IMR-90 (cell line): ENCODE measurements around the gene FBXW8. TPM values are rescaled to one million over a fixed set of nuclear protein-coding genes. Genes with fewer than 3 reads are reported as not detected.

Experiments used
- ATAC-seq: fragments of 200-7000 bp; cut with Tn5 transposase; 2 replicates; pipeline ENCODE4 v1.9.1; 2020; ENCODE audit warnings: low read depth, mild to moderate bottlenecking, moderate library complexity
- BruUV-seq: library from RNA; stranded (reverse); fragments of 400-500 nt; replicated peaks from 2 replicates; lab custom pipeline; 2021; lab: Mats Ljungman, UMichigan
- CTCF ChIA-PET: fragments of 300-600 bp; formaldehyde crosslinking; extraction: SDS; loops from one replicate; lab custom pipeline; 2021; ENCODE audit warnings: antibody characterized with exemption; lab: Yijun Ruan, JAX
- POLR2A ChIA-PET: fragments of 300-600 bp; sonication (Branson Sonifier 250); formaldehyde crosslinking; loops from one replicate; lab custom pipeline; 2022; ENCODE audit warnings: antibody characterized with exemption; ENCODE audit not compliant: unreplicated experiment; lab: Charles Lee
- DNase-seq: peaks from one replicate; pipeline ENCODE4 v3.0.0; 2013
- H2AFZ ChIP-seq: replicated peaks from 2 replicates; pipeline ENCODE3; 2013; ENCODE audit warnings: low read length, mild to moderate bottlenecking; ENCODE audit not compliant: poor library complexity
- H2AK5ac ChIP-seq: 2 replicates; pipeline ENCODE4 v1.6.1; 2013; ENCODE audit warnings: low read depth, low read length, inconsistent platforms
- H2AK9ac ChIP-seq: replicated peaks from 2 replicates; pipeline ENCODE3; 2013; ENCODE audit warnings: mild to moderate bottlenecking, low read depth, low read length, moderate library complexity; ENCODE audit not compliant: poor library complexity
- H2BK120ac ChIP-seq: 2 replicates; pipeline ENCODE4 v1.6.1; 2013; ENCODE audit warnings: low read depth, low read length, inconsistent platforms
- H2BK15ac ChIP-seq: 3 replicates; pipeline ENCODE4 v1.6.1; 2013; ENCODE audit warnings: low read depth, low read length, inconsistent platforms
- H2BK20ac ChIP-seq: 2 replicates; pipeline ENCODE4 v1.6.1; 2013; ENCODE audit warnings: low read depth, mild to moderate bottlenecking, inconsistent platforms, low read length, moderate library complexity
- H2BK5ac ChIP-seq: 2 replicates; pipeline ENCODE4 v1.6.1; 2013; ENCODE audit warnings: mild to moderate bottlenecking, low read depth, low read length, inconsistent platforms; ENCODE audit not compliant: poor library complexity, severe bottlenecking
- H3K14ac ChIP-seq: replicated peaks from 2 replicates; pipeline ENCODE4 v1.6.1; 2013; ENCODE audit warnings: low read depth, low read length, inconsistent platforms
- H3K18ac ChIP-seq: 2 replicates; pipeline ENCODE4 v1.6.1; 2013; ENCODE audit warnings: low read depth, low read length, control low read depth
- H3K23ac ChIP-seq: 2 replicates; pipeline ENCODE4 v1.6.1; 2013; ENCODE audit warnings: low read depth, low read length, inconsistent platforms
- H3K27ac ChIP-seq: 2 replicates; pipeline ENCODE4 v1.5.1; 2013; ENCODE audit warnings: mild to moderate bottlenecking, control low read depth, low read length; ENCODE audit not compliant: insufficient read depth
- H3K27me3 ChIP-seq: 2 replicates; pipeline ENCODE4 v1.6.1; 2013; ENCODE audit warnings: low read length; ENCODE audit not compliant: control insufficient read depth, insufficient read depth
- H3K36me3 ChIP-seq: 2 replicates; pipeline ENCODE4 v1.6.1; 2013; ENCODE audit warnings: low read length, mixed read lengths; ENCODE audit not compliant: control insufficient read depth, insufficient read depth
- H3K4ac ChIP-seq: 2 replicates; pipeline ENCODE4 v1.6.1; 2013; ENCODE audit warnings: low read depth, low read length, inconsistent platforms
- H3K4me1 ChIP-seq: 2 replicates; pipeline ENCODE4 v1.6.1; 2013; ENCODE audit warnings: low read length, mixed read lengths; ENCODE audit not compliant: control insufficient read depth, insufficient read depth
- H3K4me2 ChIP-seq: 2 replicates; pipeline ENCODE4 v1.6.1; 2013; ENCODE audit warnings: low read depth, mild to moderate bottlenecking, control low read depth, low read length, moderate library complexity
- H3K4me3 ChIP-seq: 2 replicates; pipeline ENCODE4 v1.5.1; 2013; ENCODE audit warnings: low read depth, mild to moderate bottlenecking, control low read depth, low read length, moderate library complexity; ENCODE audit not compliant: insufficient read depth
- H3K56ac ChIP-seq: 2 replicates; pipeline ENCODE4 v1.6.1; 2013; ENCODE audit warnings: low read length, inconsistent platforms; ENCODE audit not compliant: insufficient read depth; ENCODE audit errors: extremely low read depth
- H3K79me1 ChIP-seq, 2 experiments: 2 replicates each; pipeline ENCODE4 v1.6.1; 2013; ENCODE audit warnings: low read length in 2 of 2, inconsistent platforms in 1 of 2, low read depth in 1 of 2
- H3K9ac ChIP-seq: 2 replicates; pipeline ENCODE4 v1.6.1; 2013; ENCODE audit warnings: low read depth, low read length, control low read depth
- H3K9me1 ChIP-seq: 2 replicates; pipeline ENCODE4 v1.6.1; 2013; ENCODE audit warnings: low read length, inconsistent platforms; ENCODE audit not compliant: insufficient read depth
- H3K9me3 ChIP-seq: 2 replicates; pipeline ENCODE4 v1.6.1; 2013; ENCODE audit warnings: low read length; ENCODE audit not compliant: control insufficient read depth, insufficient read depth
- H4K20me1 ChIP-seq: 2 replicates; pipeline ENCODE4 v1.6.1; 2013; ENCODE audit warnings: low read length, inconsistent platforms; ENCODE audit not compliant: insufficient read depth
- H4K5ac ChIP-seq: 2 replicates; pipeline ENCODE4 v1.6.1; 2013; ENCODE audit warnings: mild to moderate bottlenecking, low read depth, low read length, control low read depth
- H4K8ac ChIP-seq, 2 experiments: 2 replicates each; pipeline ENCODE4 v1.6.1; 2013; ENCODE audit warnings: low read depth in 2 of 2, low read length in 2 of 2, control low read depth in 1 of 2, inconsistent platforms in 1 of 2
- H4K91ac ChIP-seq: 2 replicates; pipeline ENCODE4 v1.6.1; 2013; ENCODE audit warnings: low read depth, low read length, inconsistent platforms; ENCODE audit not compliant: insufficient read depth
- BHLHE40 ChIP-seq: fragments of 150-350 bp; IDR thresholded peaks from 2 replicates; pipeline ENCODE4 v1.6.1; 2016; ENCODE audit warnings: mild to moderate bottlenecking, low read depth, low read length
- CEBPB ChIP-seq: IDR thresholded peaks from 2 replicates; pipeline ENCODE4 v1.6.1; 2012; ENCODE audit warnings: low read depth, low read length, improper control_type of control experiment
- CHD1 ChIP-seq: IDR thresholded peaks from 2 replicates; pipeline ENCODE4 v1.6.1; 2012; ENCODE audit warnings: low read depth, low read length, improper control_type of control experiment
- MAFK ChIP-seq: IDR thresholded peaks from 2 replicates; pipeline ENCODE4 v1.6.1; 2012; ENCODE audit warnings: low read depth, low read length, improper control_type of control experiment
- MAZ ChIP-seq: IDR thresholded peaks from 2 replicates; pipeline ENCODE4 v1.6.1; 2012; ENCODE audit warnings: low read depth, mild to moderate bottlenecking, low read length, improper control_type of control experiment, moderate library complexity, borderline replicate concordance
- MXI1 ChIP-seq: IDR thresholded peaks from 2 replicates; pipeline ENCODE4 v1.6.1; 2012; ENCODE audit warnings: low read depth, mild to moderate bottlenecking, low read length, moderate library complexity, borderline replicate concordance
- NFE2L2 ChIP-seq: fragments of 150-350 bp; IDR thresholded peaks from 2 replicates; pipeline ENCODE4 v1.6.1; 2016; ENCODE audit warnings: low read depth, mild to moderate bottlenecking, low read length
- POLR2A ChIP-seq: IDR thresholded peaks from 2 replicates; pipeline ENCODE4 v1.6.1; 2012; ENCODE audit warnings: mild to moderate bottlenecking, low read depth, low read length
- RAD21 ChIP-seq: IDR thresholded peaks from 2 replicates; pipeline ENCODE4 v1.6.1; 2012; ENCODE audit warnings: low read length, improper control_type of control experiment
- RCOR1 ChIP-seq: IDR thresholded peaks from 2 replicates; pipeline ENCODE4 v1.6.1; 2012; ENCODE audit warnings: mild to moderate bottlenecking, low read length, improper control_type of control experiment; ENCODE audit not compliant: insufficient replicate concordance
- RFX5 ChIP-seq: IDR thresholded peaks from 2 replicates; pipeline ENCODE4 v1.8.0; 2012; ENCODE audit warnings: low read depth, mild to moderate bottlenecking, low read length, moderate library complexity
- SMC3 ChIP-seq: fragments of 150-350 bp; IDR thresholded peaks from 2 replicates; pipeline ENCODE4 v1.6.1; 2016; ENCODE audit warnings: low read depth, mild to moderate bottlenecking, antibody characterized with exemption, low read length, moderate library complexity
- USF2 ChIP-seq: fragments of 150-350 bp; IDR thresholded peaks from 2 replicates; pipeline ENCODE4 v1.6.1; 2017; ENCODE audit warnings: mild to moderate bottlenecking, antibody characterized with exemption, low read length, low read depth
- WGBS, 2 experiments: methylation state at CpG; one replicate each; pipeline versions ENCODE4 v1.1.5 to v1.1.7; 2013; ENCODE audit warnings: missing lambda C conversion rate in 2 of 2; ENCODE audit not compliant: insufficient read length in 1 of 2; ENCODE audit errors: extremely low coverage in 2 of 2; 5-methylcytosine and 5-hydroxymethylcytosine counted together
- dilution Hi-C: fragments of 300-500 bp; cut with HindIII; formaldehyde crosslinking; loops from one replicate; pipeline ENCODE4 v1.14.3; 2018; ENCODE audit warnings: low sequenced_read_pairs; ENCODE audit not compliant: unreplicated experiment
- in situ Hi-C: fragments of 300-500 bp; cut with MboI; formaldehyde crosslinking; loops from 3 replicates; pipeline ENCODE4 v1.14.3; 2019; ENCODE audit warnings: low sequenced_read_pairs, inconsistent platforms, mixed read lengths
- intact Hi-C: fragments of 100-400 bp; cut with micrococcal nuclease; formaldehyde crosslinking; loops from 2 replicates; pipeline ENCODE4 v1.10.0; 2022
- polyA plus RNA-seq, 3 experiments: library from polyadenylated mRNA; depleted of rRNA; stranded (reverse); fragments of >200 nt; gene quantifications; 2 replicates each; pipeline ENCODE4 v1.2.3, GENCODE V29; 2012; ENCODE audit warnings: low replicate concordance in 1 of 3
- total RNA-seq: library from RNA; depleted of rRNA; stranded (reverse); fragments of >200 nt; gene quantifications from 2 replicates; pipeline ENCODE4 v1.2.3, GENCODE V29; 2012
- TF ChIP-seq, protein P1 (sequence below): fragments of 150-350 bp; IDR thresholded peaks from 2 replicates; pipeline ENCODE4 v1.6.1; 2016; ENCODE audit warnings: low read depth, mild to moderate bottlenecking, low read length, moderate library complexity, borderline replicate concordance
- TF ChIP-seq, protein P2 (sequence below): conservative IDR thresholded peaks from 2 replicates; pipeline ENCODE4 v1.5.1; 2012; ENCODE audit warnings: mild to moderate bottlenecking, low read depth, low read length, improper control_type of control experiment

FBXW8 gene
- total and polyA plus RNA-seq, 2 of the 4 experiments (the other 2 are of a cell fraction): 20.3 to 25.8 TPM

DNA sequence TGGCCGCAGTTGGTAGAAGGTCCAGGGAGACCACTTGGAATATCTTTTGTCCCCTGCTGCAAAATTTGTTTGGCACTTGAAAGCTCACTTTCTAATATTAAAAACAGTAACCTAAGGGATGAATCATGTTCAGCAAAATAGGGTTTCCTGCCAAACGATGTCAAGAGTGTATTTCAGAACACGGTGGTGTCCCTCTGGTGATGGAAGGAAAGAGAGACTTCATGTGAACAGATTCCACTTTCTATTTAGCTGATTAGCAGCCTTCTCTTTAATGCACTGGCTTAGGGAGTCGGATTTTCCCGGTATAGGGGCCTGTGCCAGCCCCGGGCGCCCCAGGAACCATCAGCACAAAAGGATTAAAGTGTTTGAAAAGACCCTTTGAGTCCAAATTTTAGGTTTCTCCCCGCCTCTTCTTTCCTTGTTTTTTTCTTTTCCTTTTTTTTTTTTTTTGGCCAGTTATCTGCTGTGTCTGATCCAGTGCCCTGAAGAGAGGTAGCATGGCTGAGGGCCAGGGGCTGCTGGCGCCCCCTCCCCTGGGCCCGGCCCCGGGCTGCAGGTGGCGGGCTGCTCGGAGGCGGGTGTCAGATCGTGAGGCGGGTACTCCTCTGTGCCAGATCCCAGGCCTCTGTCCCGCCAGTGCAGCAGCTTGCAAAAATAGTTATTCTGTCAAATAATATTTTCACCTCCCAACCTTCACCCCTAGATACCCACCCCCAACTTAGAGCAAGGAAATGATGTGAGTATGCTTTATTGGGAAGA is 100.1 kb downstream of the FBXW8 start:
- CTCF ChIA-PET: no interaction called here
- no CpG with 5 or more reads among the region's 17 CpGs for WGBS, 2 experiments
- DNase-seq (no peak), ATAC-seq (no peak)
- POLR2A ChIA-PET: no interaction called here
- no peak overlapping the region for H3K56ac ChIP-seq
- no peak overlapping the region for H4K5ac ChIP-seq
- no peak overlapping the region for H3K4ac ChIP-seq
- H2BK5ac ChIP-seq: no peak overlapping the region
- no peak overlapping the region for H3K27ac ChIP-seq
- no peak overlapping the region for H3K14ac ChIP-seq
- TF ChIP-seq POLR2A (no peak), BHLHE40 (no peak), MAFK (no peak), CHD1 (no peak), MXI1 (no peak), CEBPB (no peak), RFX5 (no peak), USF2 (no peak), RAD21 (no peak), NFE2L2 (no peak), SMC3 (no peak), MAZ (no peak), RCOR1 (no peak)
- TF ChIP-seq, protein P1, sequence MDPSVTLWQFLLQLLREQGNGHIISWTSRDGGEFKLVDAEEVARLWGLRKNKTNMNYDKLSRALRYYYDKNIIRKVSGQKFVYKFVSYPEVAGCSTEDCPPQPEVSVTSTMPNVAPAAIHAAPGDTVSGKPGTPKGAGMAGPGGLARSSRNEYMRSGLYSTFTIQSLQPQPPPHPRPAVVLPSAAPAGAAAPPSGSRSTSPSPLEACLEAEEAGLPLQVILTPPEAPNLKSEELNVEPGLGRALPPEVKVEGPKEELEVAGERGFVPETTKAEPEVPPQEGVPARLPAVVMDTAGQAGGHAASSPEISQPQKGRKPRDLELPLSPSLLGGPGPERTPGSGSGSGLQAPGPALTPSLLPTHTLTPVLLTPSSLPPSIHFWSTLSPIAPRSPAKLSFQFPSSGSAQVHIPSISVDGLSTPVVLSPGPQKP: no peak
- TF ChIP-seq, protein P2, sequence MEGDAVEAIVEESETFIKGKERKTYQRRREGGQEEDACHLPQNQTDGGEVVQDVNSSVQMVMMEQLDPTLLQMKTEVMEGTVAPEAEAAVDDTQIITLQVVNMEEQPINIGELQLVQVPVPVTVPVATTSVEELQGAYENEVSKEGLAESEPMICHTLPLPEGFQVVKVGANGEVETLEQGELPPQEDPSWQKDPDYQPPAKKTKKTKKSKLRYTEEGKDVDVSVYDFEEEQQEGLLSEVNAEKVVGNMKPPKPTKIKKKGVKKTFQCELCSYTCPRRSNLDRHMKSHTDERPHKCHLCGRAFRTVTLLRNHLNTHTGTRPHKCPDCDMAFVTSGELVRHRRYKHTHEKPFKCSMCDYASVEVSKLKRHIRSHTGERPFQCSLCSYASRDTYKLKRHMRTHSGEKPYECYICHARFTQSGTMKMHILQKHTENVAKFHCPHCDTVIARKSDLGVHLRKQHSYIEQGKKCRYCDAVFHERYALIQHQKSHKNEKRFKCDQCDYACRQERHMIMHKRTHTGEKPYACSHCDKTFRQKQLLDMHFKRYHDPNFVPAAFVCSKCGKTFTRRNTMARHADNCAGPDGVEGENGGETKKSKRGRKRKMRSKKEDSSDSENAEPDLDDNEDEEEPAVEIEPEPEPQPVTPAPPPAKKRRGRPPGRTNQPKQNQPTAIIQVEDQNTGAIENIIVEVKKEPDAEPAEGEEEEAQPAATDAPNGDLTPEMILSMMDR: no peak
- H2AK5ac ChIP-seq: no peak overlapping the region
- H2BK15ac ChIP-seq: no peak overlapping the region
- H3K79me1 ChIP-seq: peaks cover 3 to 8% of the 10 kb centered on the region in 2 experiments; a peak in 2 of 4 replicates
- no peak overlapping the region for H2BK20ac ChIP-seq
- H3K9ac ChIP-seq: no peak overlapping the region
- H4K91ac ChIP-seq: no peak overlapping the region
- peaks cover 31% of the 10 kb centered on the region for H3K36me3 ChIP-seq
- H3K23ac ChIP-seq: no peak overlapping the region
- no peak overlapping the region for H2AK9ac ChIP-seq
- H3K4me2 ChIP-seq: no peak overlapping the region
- peaks cover 2% of the 10 kb centered on the region for H3K9me3 ChIP-seq
- no peaks in the 10 kb centered on the region for H3K27me3 ChIP-seq
- no peak overlapping the region for H3K4me3 ChIP-seq
- in situ Hi-C loops (no loop called here), dilution Hi-C loops (no loop called here), intact Hi-C loops (no loop called here)
- BruUV-seq: no TSS peak
- H3K4me1 ChIP-seq: peaks cover 4% of the 10 kb centered on the region; the same call in 1 of the 2 replicates
- no peak overlapping the region for H3K18ac ChIP-seq
- no peaks in the 10 kb centered on the region for H3K9me1 ChIP-seq
- no peak overlapping the region for H2BK120ac ChIP-seq
- H4K20me1 ChIP-seq: no peaks in the 10 kb centered on the region
- H4K8ac ChIP-seq: no peak overlapping the region
- no peak overlapping the region for H2AFZ ChIP-seq
